SK-N-SH (cell line): ENCODE results near the gene GNL3. TPM values are rescaled to one million over a fixed set of nuclear protein-coding genes. Genes with fewer than 3 reads are reported as not detected.

Source experiments
- CTCF ChIA-PET: fragments of 300-600, 350-600 bp; formaldehyde crosslinking; extraction: SDS; loops from one replicate; lab custom pipeline; 2021; lab: Yijun Ruan, JAX
- POLR2A ChIA-PET: fragments of 350-600 bp; sonication (Branson Sonifier 250); formaldehyde crosslinking; extraction: SDS; loops from one replicate; lab custom pipeline; 2020; ENCODE audit warnings: antibody characterized with exemption, inconsistent platforms; lab: Yijun Ruan, JAX
- DNase-seq: peaks from one replicate; pipeline ENCODE4 v3.0.0; 2012
- H2AFZ ChIP-seq: fragments of 200-600 bp; sonication (generic); 2 replicates; pipeline ENCODE4 v1.8.1; 2016; ENCODE audit warnings: antibody characterized with exemption, mild to moderate bottlenecking, low read depth
- H3F3A ChIP-seq: fragments of 200-600 bp; sonication (generic); replicated peaks from 2 replicates; pipeline ENCODE3; 2016; ENCODE audit warnings: antibody characterized with exemption, mild to moderate bottlenecking; ENCODE audit not compliant: insufficient read depth
- H3K27ac ChIP-seq, 2 experiments: fragments of 200-500 bp in 1 of 2; fragments of 200-600 bp in 1 of 2; sonication (Bioruptor generic) in 1 of 2; sonication (generic), shearing (Covaris generic) in 1 of 2; 2 replicates each; pipeline versions ENCODE4 v1.5.1 to v1.6.1; 2014 to 2016; ENCODE audit warnings: low read depth in 2 of 2, inconsistent platforms in 1 of 2, low read length in 1 of 2, mild to moderate bottlenecking in 1 of 2, mixed read lengths in 1 of 2
- H3K27me3 ChIP-seq: fragments of 200-600 bp; sonication (generic), shearing (Covaris generic); 2 replicates; pipeline ENCODE4 v1.6.1; 2016; ENCODE audit warnings: mixed run types; ENCODE audit not compliant: insufficient read depth
- H3K36me3 ChIP-seq, 2 experiments: fragments of 200-500 bp in 1 of 2; fragments of 200-600 bp in 1 of 2; sonication (Bioruptor generic) in 1 of 2; sonication (generic) in 1 of 2; replicated peaks in 1 of 2; 2 replicates each; pipeline versions ENCODE3 to v1.5.1; 2014 to 2016; ENCODE audit warnings: low read length in 1 of 2, mild to moderate bottlenecking in 1 of 2; ENCODE audit not compliant: insufficient read depth in 2 of 2, control insufficient read depth in 1 of 2
- H3K4me1 ChIP-seq, 2 experiments: fragments of 200-500 bp in 1 of 2; fragments of 200-600 bp in 1 of 2; sonication (Bioruptor generic) in 1 of 2; sonication (generic), shearing (Covaris generic) in 1 of 2; 2 replicates each; pipeline versions ENCODE4 v1.5.1 to v1.6.1; 2014 to 2016; ENCODE audit warnings: low read depth in 1 of 2, low read length in 1 of 2, mixed run types in 1 of 2; ENCODE audit not compliant: insufficient read depth in 2 of 2, control insufficient read depth in 1 of 2
- H3K4me2 ChIP-seq: fragments of 200-600 bp; sonication (generic), shearing (Covaris generic); 2 replicates; pipeline ENCODE4 v1.6.1; 2017; ENCODE audit warnings: mixed run types
- H3K4me3 ChIP-seq, 2 experiments: fragments of 200-500 bp in 1 of 2; fragments of 200-600 bp in 1 of 2; sonication (Bioruptor generic) in 1 of 2; sonication (generic), shearing (Covaris generic) in 1 of 2; 2 replicates each; pipeline versions ENCODE4 v1.5.1 to v1.8.1; 2014 to 2016; ENCODE audit warnings: low read depth in 2 of 2, inconsistent platforms in 1 of 2, low read length in 1 of 2, mild to moderate bottlenecking in 1 of 2, mixed read lengths in 1 of 2, moderate library complexity in 1 of 2
- H3K79me2 ChIP-seq: fragments of 200-600 bp; sonication (generic); 2 replicates; pipeline ENCODE4 v1.8.1; 2017; ENCODE audit warnings: mild to moderate bottlenecking; ENCODE audit not compliant: insufficient read depth
- H3K9ac ChIP-seq: fragments of 200-600 bp; sonication (generic); 2 replicates; pipeline ENCODE4 v1.6.1; 2017; ENCODE audit warnings: mixed run types
- H3K9me2 ChIP-seq: fragments of 200-600 bp; sonication (generic); 2 replicates; pipeline ENCODE4 v1.6.1; 2017; ENCODE audit warnings: mixed run types
- H3K9me3 ChIP-seq: fragments of 200-600 bp; sonication (generic); 2 replicates; pipeline ENCODE4 v1.6.1; 2017; ENCODE audit warnings: mixed run types, mild to moderate bottlenecking, moderate library complexity
- H4K20me1 ChIP-seq: fragments of 200-600 bp; sonication (generic); 2 replicates; pipeline ENCODE4 v1.6.1; 2017; ENCODE audit warnings: mild to moderate bottlenecking, mixed run types; ENCODE audit not compliant: insufficient read depth
- CTCF ChIP-seq: fragments of 200-600 bp; sonication (generic); IDR thresholded peaks from 2 replicates; pipeline ENCODE4 v1.6.1; 2017; ENCODE audit warnings: antibody characterized with exemption, mild to moderate bottlenecking, moderate library complexity
- EP300 ChIP-seq, 2 experiments: IDR thresholded peaks; 2 replicates each; pipeline versions ENCODE4 v1.4.0 to v1.6.1; 2012; ENCODE audit warnings: borderline replicate concordance in 1 of 2, low read depth in 1 of 2, low read length in 1 of 2
- EZH2phosphoT487 ChIP-seq: fragments of 200-600 bp; sonication (generic); IDR thresholded peaks from 2 replicates; pipeline ENCODE4 v1.6.1; 2017; ENCODE audit warnings: low read depth, mixed run types, mild to moderate bottlenecking, antibody characterized with exemption, moderate library complexity, borderline replicate concordance
- FOSL2 ChIP-seq: IDR thresholded peaks from 2 replicates; pipeline ENCODE4 v1.4.0; 2012; ENCODE audit warnings: low read depth, mild to moderate bottlenecking, moderate library complexity, borderline replicate concordance
- NRF1 ChIP-seq: IDR thresholded peaks from 2 replicates; pipeline ENCODE4 v1.6.1; 2012; ENCODE audit warnings: low read depth, mild to moderate bottlenecking, low read length
- RAD21 ChIP-seq: IDR thresholded peaks from 2 replicates; pipeline ENCODE4 v1.6.1; 2012; ENCODE audit warnings: mild to moderate bottlenecking, low read length
- REST ChIP-seq: IDR thresholded peaks from 2 replicates; pipeline ENCODE4 v1.6.1; 2012; ENCODE audit warnings: mild to moderate bottlenecking, low read depth, low read length, moderate library complexity
- TAF1 ChIP-seq: IDR thresholded peaks from 2 replicates; pipeline ENCODE4 v1.6.1; 2012; ENCODE audit warnings: low read depth, mild to moderate bottlenecking, low read length, moderate library complexity, borderline replicate concordance
- ZBTB33 ChIP-seq: IDR thresholded peaks from 2 replicates; pipeline ENCODE4 v1.4.0; 2012; ENCODE audit warnings: low read depth, borderline replicate concordance
- polyA plus RNA-seq, 3 experiments: library from polyadenylated mRNA; depleted of rRNA; stranded (reverse); fragments of >200 nt; gene quantifications; 2 replicates each; pipeline ENCODE4 v1.2.3, GENCODE V29; 2012

GNL3 gene
- polyA plus RNA-seq, 1 of the 3 experiments (the other 2 are of a cell fraction): 55.0 TPM

- TF ChIP-seq REST (no peak), NRF1 (no peak), RAD21 (no peak)
Observed at GRCh38 chr3:52715714-52716305, 30.0 kb downstream of the GNL3 start (continued).

- H3K9me2 ChIP-seq: no peaks in the 10 kb centered on the region
- H3K27ac ChIP-seq: no peak overlapping the region
- no peaks in the 10 kb centered on the region for H3K79me2 ChIP-seq
- H3F3A ChIP-seq: no peaks in the 10 kb centered on the region
- CTCF ChIA-PET: no interaction called here
- H3K9me3 ChIP-seq: peaks cover 4% of the 10 kb centered on the region; the same call in 1 of the 2 replicates
- POLR2A ChIA-PET: no interaction called here
- H4K20me1 ChIP-seq: no peaks in the 10 kb centered on the region
- H3K4me2 ChIP-seq: no peak overlapping the region
- no peak for TF ChIP-seq TAF1
- TF ChIP-seq FOSL2: no peak
- no peak for TF ChIP-seq ZBTB33
- TF ChIP-seq EZH2phosphoT487: no peak
- no peak for TF ChIP-seq EP300 (IDR thresholded peaks at IDR 0.05; ENCODE audit: borderline replicate concordance in 1 of 2, low read depth in 1 of 2, low read length in 1 of 2)
- TF ChIP-seq CTCF: no peak
- no peaks in the 10 kb centered on the region for H3K4me1 ChIP-seq
- no peak overlapping the region for H3K4me3 ChIP-seq
- DNase-seq: no peak
- peaks cover 0 to 26% of the 10 kb centered on the region in 2 experiments for H3K36me3 ChIP-seq
- no peak overlapping the region for H3K9ac ChIP-seq
- no peaks in the 10 kb centered on the region for H3K27me3 ChIP-seq
- H2AFZ ChIP-seq: no peak overlapping the region
Observed at GRCh38 chr3:52719618-52720017, 33.8 kb downstream of the GNL3 start.
